GM12892 (cell line): ENCODE measurements around the gene FBXL17.

Experiments
- DNase-seq: peaks from one replicate; pipeline ENCODE4 v3.0.0; 2011; ENCODE audit not compliant: insufficient read length
- FAIRE-seq: peaks from 2 replicates; lab custom pipeline; 2011; peaks lifted over from hg19 to GRCh38; lab: Jason Lieb, UNC
- POLR2A ChIP-seq: IDR thresholded peaks from 2 replicates; pipeline ENCODE4 v1.6.1; 2011; ENCODE audit warnings: low read depth, low read length, control low read depth
- POLR2AphosphoS5 ChIP-seq: IDR thresholded peaks from 2 replicates; pipeline ENCODE4 v1.6.1; 2011; ENCODE audit warnings: low read depth, low read length, control low read depth
- TAF1 ChIP-seq: IDR thresholded peaks from 2 replicates; pipeline ENCODE4 v1.6.1; 2011; ENCODE audit warnings: low read depth, mild to moderate bottlenecking, control low read depth, low read length, borderline replicate concordance

The FBXL17 gene

GRCh38 chr5:108220834-108221233, 161.1 kb downstream of the FBXL17 start:
- FAIRE-seq (no peak), DNase-seq (no peak)
- no peak for TF ChIP-seq TAF1
- no peak for TF ChIP-seq POLR2A
- no peak for TF ChIP-seq POLR2AphosphoS5

- TF ChIP-seq TAF1 (no peak), POLR2AphosphoS5 (no peak), POLR2A (no peak)
- no peak for FAIRE-seq
- no peak for DNase-seq
Observed at GRCh38 chr5:108216890-108217289, 165.0 kb downstream of the FBXL17 start.

- DNase-seq (no peak), FAIRE-seq (no peak)
- TF ChIP-seq POLR2A, result no peak
- TF ChIP-seq TAF1, result no peak
- TF ChIP-seq POLR2AphosphoS5, result no peak
Observed at GRCh38 chr5:108214857-108215256, 167.0 kb downstream of the FBXL17 start.

- DNase-seq (no peak), FAIRE-seq (no peak)
- no peak for TF ChIP-seq POLR2AphosphoS5
- TF ChIP-seq TAF1, result no peak
- TF ChIP-seq POLR2A, result no peak
Observed at GRCh38 chr5:108212775-108213346, 169.0 kb downstream of the FBXL17 start.

- no peak for TF ChIP-seq POLR2A
- no peak for TF ChIP-seq POLR2AphosphoS5
- no peak for TF ChIP-seq TAF1
- DNase-seq (no peak), FAIRE-seq (no peak)
Observed at GRCh38 chr5:108206707-108207106, 175.2 kb downstream of the FBXL17 start.

- FAIRE-seq (no peak), DNase-seq (no peak)
- TF ChIP-seq TAF1 (no peak), POLR2A (no peak), POLR2AphosphoS5 (no peak)
Observed at GRCh38 chr5:108201721-108202120, 180.2 kb downstream of the FBXL17 start.

GRCh38 chr5:108196276-108196675, 185.6 kb downstream of the FBXL17 start:
- DNase-seq (no peak), FAIRE-seq (peak; percentile 38)
- TF ChIP-seq POLR2AphosphoS5 (no peak), TAF1 (no peak), POLR2A (no peak)

- FAIRE-seq (no peak), DNase-seq (no peak)
- TF ChIP-seq POLR2A (no peak), TAF1 (no peak), POLR2AphosphoS5 (no peak)
Observed at GRCh38 chr5:108193021-108193795, 188.7 kb downstream of the FBXL17 start.

- FAIRE-seq (no peak), DNase-seq (no peak)
- TF ChIP-seq POLR2A (no peak), TAF1 (no peak), POLR2AphosphoS5 (no peak)
Observed at GRCh38 chr5:108184940-108185339, 197.0 kb downstream of the FBXL17 start.

- TF ChIP-seq POLR2A, result no peak
- no peak for TF ChIP-seq POLR2AphosphoS5
- TF ChIP-seq TAF1, result no peak
- DNase-seq, result no peak
- FAIRE-seq, result peak; percentile 27
Observed at GRCh38 chr5:108181975-108182374, 199.9 kb downstream of the FBXL17 start.

GRCh38 chr5:108174286-108174685, 207.6 kb downstream of the FBXL17 start:
- FAIRE-seq, result no peak
- TF ChIP-seq POLR2A, result no peak
- no peak for TF ChIP-seq TAF1
- no peak for TF ChIP-seq POLR2AphosphoS5

GRCh38 chr5:108171759-108172158, 210.1 kb downstream of the FBXL17 start:
- TF ChIP-seq TAF1 (no peak), POLR2AphosphoS5 (no peak), POLR2A (no peak)
- FAIRE-seq (no peak), DNase-seq (no peak)

More at GRCh38 chr5:108174286-108174685, 207.6 kb downstream of the FBXL17 start:
- DNase-seq, result no peak
